ENCODE measurements around the gene RPL31. TPM values are rescaled to one million over a fixed set of nuclear protein-coding genes. Genes with fewer than 3 reads are reported as not detected.
A peak's percentile ranks its signal among the peaks of the same experiment; 100 is the strongest.

Gene RPL31
- polyA plus RNA-seq, 1 of the 3 experiments (the other 2 are of a cell fraction) = 4,488 TPM

- Histone ChIP-seq H3K4me2 (peak overlapping the region; percentile 84), H3K27ac (ENCODE audit: low read depth in 2 of 2, low read length in 1 of 2) (peak overlapping the region; percentile 4 to 81; a peak in 1 of 4 replicates), H3F3A (replicated peaks; ENCODE audit: insufficient read depth) (peaks cover 50% of the 10 kb centered on the region), H3K36me3 (replicated peaks in 1 of 2; ENCODE audit: control insufficient read depth in 1 of 2, insufficient read depth in 2 of 2, low read length in 1 of 2) (peaks cover 53 to 59% of the 10 kb centered on the region in 2 experiments), H3K79me2 (ENCODE audit: insufficient read depth) (peaks cover 35% of the 10 kb centered on the region), H4K20me1 (ENCODE audit: insufficient read depth) (peaks cover 45% of the 10 kb centered on the region), H3K9me3 (no peaks in the 10 kb centered on the region), H3K27me3 (ENCODE audit: insufficient read depth) (no peaks in the 10 kb centered on the region), H3K4me1 (ENCODE audit: control insufficient read depth in 1 of 2, insufficient read depth in 2 of 2, low read depth in 1 of 2, low read length in 1 of 2) (peaks cover 11 to 24% of the 10 kb centered on the region in 2 experiments), H2AFZ (ENCODE audit: low read depth) (no peak overlapping the region), H3K9me2 (no peaks in the 10 kb centered on the region), H3K9ac (no peak overlapping the region), H3K4me3 (ENCODE audit: low read depth in 2 of 2, low read length in 1 of 2) (peak overlapping the region in 1 of 2 experiments; percentile 96; a peak in 2 of 4 replicates)
- ChIA-PET CTCF (interaction anchor here (0.6 to 10.3 kb wide), 9 partner anchors 8 to 398 kb away, joined by 3 to 57 read pairs (median 3); partner anchors contain the start of gene TBC1D8), POLR2A (no interaction called here)
- DNase-seq = no peak
- no peak for TF ChIP-seq PBX3 (IDR thresholded peaks at IDR 0.05)
- TF ChIP-seq SIN3A (IDR thresholded peaks at IDR 0.05; ENCODE audit: borderline replicate concordance, low read depth, low read length) = no peak
- TF ChIP-seq SMC3 (IDR thresholded peaks at IDR 0.05; ENCODE audit: low read depth, low read length) = no peak
- TF ChIP-seq TCF12 (IDR thresholded peaks at IDR 0.05) = no peak
- TF ChIP-seq CTCF (IDR thresholded peaks at IDR 0.05) = no peak
- TF ChIP-seq RCOR1 (IDR thresholded peaks at IDR 0.05; ENCODE audit: low read length) = no peak
- no peak for TF ChIP-seq RAD21 (IDR thresholded peaks at IDR 0.05; ENCODE audit: low read length)
- TF ChIP-seq TEAD4 (IDR thresholded peaks at IDR 0.05; ENCODE audit: borderline replicate concordance, insufficient read depth) = no peak
- TF ChIP-seq GABPA (IDR thresholded peaks at IDR 0.05; ENCODE audit: low read depth) = no peak
- no peak for TF ChIP-seq GATA2 (CRISPR knock-in tag; IDR thresholded peaks at IDR 0.05)
- no peak for TF ChIP-seq RFX5 (IDR thresholded peaks at IDR 0.05; ENCODE audit: low read length)
- no peak for TF ChIP-seq MXI1 (IDR thresholded peaks at IDR 0.05; ENCODE audit: low read depth, low read length)
- no peak for TF ChIP-seq FOXM1 (IDR thresholded peaks at IDR 0.05; ENCODE audit: low read depth)
- no peak for TF ChIP-seq ELF1 (IDR thresholded peaks at IDR 0.05)
- no peak for TF ChIP-seq CHD2 (IDR thresholded peaks at IDR 0.05; ENCODE audit: low read length, partially characterized antibody)
- TF ChIP-seq MEF2A (IDR thresholded peaks at IDR 0.05; ENCODE audit: borderline replicate concordance, low read depth) = no peak
- no peak for TF ChIP-seq REST (IDR thresholded peaks at IDR 0.05; ENCODE audit: low read depth, low read length)
- no peak for TF ChIP-seq YY1 (IDR thresholded peaks at IDR 0.05; ENCODE audit: low read depth)
- no peak for TF ChIP-seq NRF1 (IDR thresholded peaks at IDR 0.05; ENCODE audit: low read depth, low read length)
- WGBS (ENCODE audit: low lambda C conversion rate) = 84% methylated on average over 10 of the region's 12 CpGs
Observed at GRCh38 chr2:101004620-101005325, 2.7 kb downstream of the RPL31 start.

Measured in SK-N-SH (cell line).